Gastroesophageal sphincter (tissue), 4 donors: Measurements from ENCODE around the gene EMILIN1. TPM values are rescaled to one million over a fixed set of nuclear protein-coding genes. Genes with fewer than 3 reads are reported as not detected.

ENCODE experiments used
- ATAC-seq: fragments of 150-250 bp; one replicate; pipeline ENCODE4 v1.9.1; 2016; ENCODE audit warnings: mild to moderate bottlenecking, moderate library complexity
- H3K27ac ChIP-seq, 4 donors: fragments of 200-600 bp; sonication (generic) in 3 of 4; 1 replicate in 3 of 4; 2 replicates in 1 of 4; pipeline ENCODE4 v1.5.1; 2016 to 2019
- H3K27me3 ChIP-seq: fragments of 200-600 bp; sonication (generic); one replicate; pipeline ENCODE4 v1.5.1; 2019
- H3K36me3 ChIP-seq, 2 donors: fragments of 200-600 bp; sonication (generic); one replicate each; pipeline ENCODE4 v1.5.1; 2019; ENCODE audit warnings: control low read depth in 1 of 2
- H3K4me1 ChIP-seq, 3 donors: fragments of 200-600 bp; sonication (generic); 1 replicate in 2 of 3; 2 replicates in 1 of 3; pipeline ENCODE4 v1.5.1; 2016 to 2019; ENCODE audit warnings: control low read depth in 2 of 3
- H3K4me3 ChIP-seq, 2 donors: fragments of 200-600 bp; sonication (generic); one replicate each; pipeline ENCODE4 v1.5.1; 2019; ENCODE audit warnings: mild to moderate bottlenecking in 1 of 2, moderate library complexity in 1 of 2
- H3K9me3 ChIP-seq, 3 donors: fragments of 200-600 bp; sonication (generic); one replicate each; pipeline ENCODE4 v1.5.1; 2017 to 2019; ENCODE audit warnings: control low read depth in 2 of 3
- CTCF ChIP-seq, 4 experiments: fragments of 200-600 bp in 2 of 4; fragments of 450-650 bp in 2 of 4; sonication (generic) in 1 of 4; IDR thresholded peaks; one replicate each; pipeline ENCODE4 v1.5.1; 2017 to 2019; ENCODE audit warnings: antibody characterized with exemption in 4 of 4, mild to moderate bottlenecking in 2 of 4, moderate library complexity in 2 of 4
- EP300 ChIP-seq: sonication (generic); formaldehyde crosslinking; IDR thresholded peaks from one replicate; pipeline ENCODE4 v1.6.1; 2017; ENCODE audit warnings: antibody characterized with exemption, mild to moderate bottlenecking
- POLR2A ChIP-seq, 2 donors: fragments of 450-650 bp; IDR thresholded peaks; one replicate each; pipeline ENCODE4 v1.6.1; 2017; ENCODE audit warnings: antibody characterized with exemption in 2 of 2, mild to moderate bottlenecking in 2 of 2, moderate library complexity in 1 of 2
- POLR2AphosphoS5 ChIP-seq: sonication (generic); formaldehyde crosslinking; IDR thresholded peaks from one replicate; pipeline ENCODE4 v1.6.1; 2017; ENCODE audit warnings: antibody characterized with exemption
- WGBS, 2 donors: methylation state at CpG; one replicate each; pipeline ENCODE4 v1.1.5; 2018; ENCODE audit warnings: low coverage in 1 of 2; 5-methylcytosine and 5-hydroxymethylcytosine counted together
- total RNA-seq, 4 donors: library from RNA; depleted of rRNA; stranded (reverse); fragments of >200 nt; gene quantifications; one replicate each; pipeline ENCODE4 v1.1.0, GENCODE V29; 2016

EMILIN1 gene
- 100 to 1,000 TPM in 3 of 4 donors, 10 to 100 TPM in 1; 94.1 to 257 (median 174) TPM for total RNA-seq

GRCh38 chr2:27078267-27079194 lies at the start of gene EMILIN1:
TSS of gene EMILIN1 (plus strand) at chr2:27078615. CDS start at chr2:27079066, 451 bp downstream.
- H3K27ac ChIP-seq = peak within 1 kb of the TSS; percentile 93 to 98 (median 96)
- WGBS, 2 donors = 4% methylated on average over 22 to 23 of the region's 41 CpGs
- H3K9me3 ChIP-seq = no peaks in the 10 kb centered on the region
- TF ChIP-seq EP300 = no peak
- TF ChIP-seq POLR2A (IDR thresholded peaks at IDR 0.05) = peak; percentile 31 to 51
- TF ChIP-seq POLR2AphosphoS5 = peak; percentile 63
- TF ChIP-seq CTCF (IDR thresholded peaks at IDR 0.05) = peak in 2 of 4 experiments; percentile 4 to 16
- peak; percentile 87 for ATAC-seq
- peak within 1 kb of the TSS; percentile 63 to 81 for H3K4me3 ChIP-seq
- H3K4me1 ChIP-seq = peaks cover 2 to 98% (median 49%) of the 10 kb centered on the region in 3 donors
- peaks cover 0 to 19% of the 10 kb centered on the region in 2 donors for H3K36me3 ChIP-seq
- no peaks in the 10 kb centered on the region for H3K27me3 ChIP-seq

GRCh38 chr2:27029051-27029450 lies 49.4 kb upstream of the EMILIN1 start:
- H3K9me3 ChIP-seq = no peaks in the 10 kb centered on the region
- peaks cover 0 to 25% (median 6%) of the 10 kb centered on the region in 3 donors for H3K4me1 ChIP-seq
- H3K4me3 ChIP-seq = no peak overlapping the region
- no peak for ATAC-seq
- no peaks in the 10 kb centered on the region for H3K27me3 ChIP-seq
- H3K36me3 ChIP-seq = peaks cover 0 to 53% of the 10 kb centered on the region in 2 donors
- H3K27ac ChIP-seq = no peak overlapping the region
- no peak for TF ChIP-seq POLR2A (IDR thresholded peaks at IDR 0.05)
- no peak for TF ChIP-seq POLR2AphosphoS5
- TF ChIP-seq CTCF (IDR thresholded peaks at IDR 0.05) = no peak
- no peak for TF ChIP-seq EP300
- whole genome bisulfite sequencing, 2 donors = 83 to 100% methylated on average over 2 of the region's 2 CpGs

GRCh38 chr2:27032495-27033252 lies 45.7 kb upstream of the EMILIN1 start, which contains the start of gene TMEM214:
TSS of gene TMEM214 (plus strand) at chr2:27032965. CDS start at chr2:27033016, 51 bp downstream.
- H3K36me3 ChIP-seq = peaks cover 0 to 46% of the 10 kb centered on the region in 2 donors
- peak within 1 kb of the TSS; percentile 51 to 90 (median 86) for H3K27ac ChIP-seq
- H3K4me3 ChIP-seq = peak within 1 kb of the TSS; percentile 80 to 90
- H3K9me3 ChIP-seq = no peaks in the 10 kb centered on the region
- TF ChIP-seq POLR2A (IDR thresholded peaks at IDR 0.05) (peak; percentile 73 to 77), CTCF (IDR thresholded peaks at IDR 0.05) (peak in 3 of 4 experiments; percentile 25 to 39 (median 25)), POLR2AphosphoS5 (peak; percentile 66), EP300 (no peak)
- ATAC-seq = peak; percentile 98
- peaks cover 0 to 41% (median 9%) of the 10 kb centered on the region in 3 donors for H3K4me1 ChIP-seq
- WGBS, 2 donors = 0 to 1% methylated on average over 12 to 14 of the region's 76 CpGs
- H3K27me3 ChIP-seq = no peaks in the 10 kb centered on the region

DNA sequence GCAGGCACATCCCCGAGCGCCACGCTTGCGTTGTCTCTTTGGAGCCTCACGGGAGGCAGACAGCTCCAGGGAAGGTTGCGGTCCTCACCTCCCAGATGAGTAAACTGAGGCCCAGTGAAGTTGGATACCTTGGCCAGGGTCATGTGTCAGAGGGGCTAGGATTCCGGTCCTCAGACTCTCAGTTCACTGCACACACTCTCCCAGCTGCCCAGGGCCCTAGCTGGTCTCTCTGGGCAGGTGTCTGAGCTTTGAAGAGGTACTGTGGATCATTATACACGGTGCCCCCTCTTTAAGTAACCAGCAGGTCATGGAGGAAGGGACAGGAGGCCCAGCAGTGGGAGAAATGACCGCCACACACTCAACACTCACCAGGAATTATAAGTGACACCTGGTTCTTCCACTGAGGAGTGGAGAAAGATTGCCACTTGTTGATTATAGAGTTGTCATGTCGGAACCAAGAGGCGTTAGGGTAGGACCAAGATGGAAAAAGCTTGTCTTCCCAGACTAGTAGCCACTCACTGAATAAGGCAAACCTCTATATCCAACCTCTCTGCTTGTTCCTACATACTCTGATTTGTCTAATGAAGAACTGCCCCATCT lies 45.1 kb upstream of the EMILIN1 start:
- 9 to 20% methylated on average over 1 to 7 of the region's 11 CpGs for WGBS, 2 donors
- Histone ChIP-seq H3K4me3 (peak overlapping the region; percentile 80 to 90), H3K9me3 (no peaks in the 10 kb centered on the region), H3K36me3 (peaks cover 0 to 46% of the 10 kb centered on the region in 2 donors), H3K4me1 (peaks cover 0 to 41% (median 9%) of the 10 kb centered on the region in 3 donors), H3K27me3 (no peaks in the 10 kb centered on the region), H3K27ac (peak overlapping the region; percentile 51 to 90 (median 86))
- ATAC-seq = no peak
- no peak for TF ChIP-seq CTCF (IDR thresholded peaks at IDR 0.05)
- TF ChIP-seq POLR2A (IDR thresholded peaks at IDR 0.05) = no peak
- no peak for TF ChIP-seq POLR2AphosphoS5
- no peak for TF ChIP-seq EP300
